MM.1S (cell line): ENCODE results near the gene BCL2.

Source experiments
- DNase-seq: peaks from one replicate; pipeline ENCODE4 v3.0.0-alpha.2; 2015
- H2AFZ ChIP-seq: fragments of 300-600 bp; sonication (generic); 2 replicates; pipeline ENCODE4 v1.6.0; 2016; ENCODE audit warnings: antibody characterized with exemption, low read length
- H3F3A ChIP-seq: fragments of 300-600 bp; sonication (generic); 2 replicates; pipeline ENCODE4 v1.6.1; 2016; ENCODE audit warnings: mild to moderate bottlenecking, antibody characterized with exemption, low read length, moderate library complexity, mixed read lengths; ENCODE audit not compliant: insufficient read depth
- H3K27ac ChIP-seq: fragments of 300-600 bp; sonication (generic); 2 replicates; pipeline ENCODE4 v1.5.1; 2016; ENCODE audit warnings: mild to moderate bottlenecking, low read length
- H3K27me3 ChIP-seq: fragments of 300-600 bp; sonication (generic); replicated peaks from 2 replicates; pipeline ENCODE4 v1.6.0; 2016; ENCODE audit warnings: low read length; ENCODE audit not compliant: insufficient read depth
- H3K36me3 ChIP-seq: fragments of 300-600 bp; sonication (generic); replicated peaks from 2 replicates; pipeline ENCODE4 v1.6.1; 2016; ENCODE audit warnings: mild to moderate bottlenecking, low read length, mixed read lengths; ENCODE audit not compliant: insufficient read depth
- H3K4me1 ChIP-seq: fragments of 300-600 bp; sonication (generic); 2 replicates; pipeline ENCODE4 v1.6.1; 2016; ENCODE audit warnings: low read length, mixed read lengths
- H3K4me2 ChIP-seq: fragments of 300-600 bp; sonication (generic); 2 replicates; pipeline ENCODE4 v1.6.0; 2016; ENCODE audit warnings: low read depth, low read length
- H3K4me3 ChIP-seq: fragments of 300-600 bp; sonication (generic); 2 replicates; pipeline ENCODE4 v1.5.1; 2016; ENCODE audit warnings: low read length, mixed read lengths
- H3K79me2 ChIP-seq: fragments of 300-600 bp; sonication (generic); 2 replicates; pipeline ENCODE4 v1.6.1; 2016; ENCODE audit warnings: mixed run types, low read length, mixed read lengths
- H3K9ac ChIP-seq: fragments of 300-600 bp; sonication (generic); 2 replicates; pipeline ENCODE4 v1.6.1; 2016; ENCODE audit warnings: low read length, mixed read lengths
- H3K9me2 ChIP-seq: fragments of 300-600 bp; sonication (generic); replicated peaks from 2 replicates; pipeline ENCODE4 v1.6.1; 2016; ENCODE audit warnings: mild to moderate bottlenecking, low read length, mixed read lengths; ENCODE audit not compliant: insufficient read depth
- H3K9me3 ChIP-seq: fragments of 300-600 bp; sonication (generic); replicated peaks from 2 replicates; pipeline ENCODE4 v1.6.1; 2016; ENCODE audit warnings: mild to moderate bottlenecking, low read length, mixed read lengths; ENCODE audit not compliant: insufficient read depth
- H4K20me1 ChIP-seq: fragments of 300-600 bp; sonication (generic); 2 replicates; pipeline ENCODE4 v1.6.1; 2016; ENCODE audit warnings: mild to moderate bottlenecking, low read length, moderate library complexity, mixed read lengths; ENCODE audit not compliant: insufficient read depth
- EZH2 ChIP-seq: fragments of 300-600 bp; sonication (generic); optimal IDR thresholded peaks from 2 replicates; pipeline ENCODE3; 2017; ENCODE audit warnings: low read depth, mild to moderate bottlenecking, antibody characterized with exemption, low read length, mixed read lengths
- EZH2phosphoT487 ChIP-seq: fragments of 300-600 bp; sonication (generic); IDR thresholded peaks from 2 replicates; pipeline ENCODE4 v1.6.1; 2018; ENCODE audit warnings: antibody characterized with exemption, low read length
- TF ChIP-seq, protein P1 (sequence below): fragments of 300-600 bp; sonication (generic); IDR thresholded peaks from 2 replicates; pipeline ENCODE4 v1.5.1; 2016; ENCODE audit warnings: antibody characterized with exemption, low read length, mixed read lengths

Gene BCL2

GRCh38 chr18:63131959-63132818 lies 187.4 kb downstream of the BCL2 start:
- Histone ChIP-seq H4K20me1 (no peaks in the 10 kb centered on the region), H2AFZ (no peak overlapping the region), H3K9me2 (no peaks in the 10 kb centered on the region), H3F3A (no peaks in the 10 kb centered on the region), H3K4me3 (no peak overlapping the region), H3K36me3 (no peaks in the 10 kb centered on the region), H3K79me2 (peaks cover 43% of the 10 kb centered on the region), H3K4me2 (no peak overlapping the region), H3K9me3 (no peaks in the 10 kb centered on the region), H3K27ac (peak overlapping the region; percentile 13; the same call in 1 of the 2 replicates), H3K4me1 (peaks cover 10% of the 10 kb centered on the region; the same call in 1 of the 2 replicates), H3K9ac (no peak overlapping the region), H3K27me3 (no peaks in the 10 kb centered on the region)
- no peak for DNase-seq
- TF ChIP-seq, protein P1, sequence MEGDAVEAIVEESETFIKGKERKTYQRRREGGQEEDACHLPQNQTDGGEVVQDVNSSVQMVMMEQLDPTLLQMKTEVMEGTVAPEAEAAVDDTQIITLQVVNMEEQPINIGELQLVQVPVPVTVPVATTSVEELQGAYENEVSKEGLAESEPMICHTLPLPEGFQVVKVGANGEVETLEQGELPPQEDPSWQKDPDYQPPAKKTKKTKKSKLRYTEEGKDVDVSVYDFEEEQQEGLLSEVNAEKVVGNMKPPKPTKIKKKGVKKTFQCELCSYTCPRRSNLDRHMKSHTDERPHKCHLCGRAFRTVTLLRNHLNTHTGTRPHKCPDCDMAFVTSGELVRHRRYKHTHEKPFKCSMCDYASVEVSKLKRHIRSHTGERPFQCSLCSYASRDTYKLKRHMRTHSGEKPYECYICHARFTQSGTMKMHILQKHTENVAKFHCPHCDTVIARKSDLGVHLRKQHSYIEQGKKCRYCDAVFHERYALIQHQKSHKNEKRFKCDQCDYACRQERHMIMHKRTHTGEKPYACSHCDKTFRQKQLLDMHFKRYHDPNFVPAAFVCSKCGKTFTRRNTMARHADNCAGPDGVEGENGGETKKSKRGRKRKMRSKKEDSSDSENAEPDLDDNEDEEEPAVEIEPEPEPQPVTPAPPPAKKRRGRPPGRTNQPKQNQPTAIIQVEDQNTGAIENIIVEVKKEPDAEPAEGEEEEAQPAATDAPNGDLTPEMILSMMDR: no peak
- no peak for TF ChIP-seq EZH2phosphoT487
- no peak for TF ChIP-seq EZH2

DNA sequence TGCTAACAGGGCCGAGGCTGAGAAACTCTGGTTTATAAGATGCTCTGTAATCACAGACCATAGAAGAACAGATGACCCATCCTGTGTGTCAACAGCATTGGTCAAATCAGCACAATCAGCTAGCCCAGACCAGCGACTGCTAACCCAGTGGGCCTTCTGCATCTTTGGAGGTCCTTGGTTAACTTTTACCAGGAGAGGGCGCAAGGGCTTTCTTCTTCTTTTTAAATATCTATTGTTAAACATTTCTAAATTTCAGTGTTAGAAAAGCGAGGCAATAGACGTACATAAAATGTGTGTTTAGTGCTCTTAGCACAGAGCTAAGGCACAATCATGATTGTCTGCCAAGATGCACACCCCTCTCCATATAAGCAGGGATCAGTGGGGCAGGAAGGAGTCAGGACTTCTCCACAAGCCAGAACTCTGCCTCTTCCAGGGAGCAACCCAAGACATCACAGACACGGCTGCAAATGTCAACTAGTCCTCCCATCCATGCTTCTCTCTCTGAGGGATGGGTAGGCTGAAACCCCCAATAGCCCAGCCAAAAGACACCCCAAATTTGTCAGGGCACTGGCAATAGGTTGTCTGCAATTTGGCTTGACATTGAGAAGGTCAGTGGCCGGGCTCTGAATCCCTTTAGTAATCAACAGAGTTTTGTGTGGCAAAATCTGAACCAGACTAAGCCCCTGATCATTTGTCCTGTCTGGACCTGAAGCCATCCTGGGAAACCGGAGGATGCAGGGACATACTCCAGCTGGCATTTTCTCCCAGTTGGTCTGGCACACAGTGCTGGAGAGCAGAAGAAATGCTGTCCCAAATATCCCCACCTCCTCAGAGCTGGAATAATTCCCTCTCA lies 188.2 kb downstream of the BCL2 start:
- Histone ChIP-seq H3K27me3 (no peaks in the 10 kb centered on the region), H3K4me3 (no peak overlapping the region), H3F3A (no peaks in the 10 kb centered on the region), H3K4me1 (peaks cover 10% of the 10 kb centered on the region; the same call in 1 of the 2 replicates), H3K79me2 (peaks cover 34% of the 10 kb centered on the region), H2AFZ (no peak overlapping the region), H3K9me3 (no peaks in the 10 kb centered on the region), H3K9me2 (no peaks in the 10 kb centered on the region), H3K27ac (peak overlapping the region; percentile 13; the same call in 1 of the 2 replicates), H4K20me1 (no peaks in the 10 kb centered on the region), H3K4me2 (no peak overlapping the region), H3K36me3 (no peaks in the 10 kb centered on the region), H3K9ac (no peak overlapping the region)
- peak; percentile 66 for DNase-seq
- TF ChIP-seq, protein P1: peak; percentile 63
- TF ChIP-seq EZH2phosphoT487: no peak

DNA sequence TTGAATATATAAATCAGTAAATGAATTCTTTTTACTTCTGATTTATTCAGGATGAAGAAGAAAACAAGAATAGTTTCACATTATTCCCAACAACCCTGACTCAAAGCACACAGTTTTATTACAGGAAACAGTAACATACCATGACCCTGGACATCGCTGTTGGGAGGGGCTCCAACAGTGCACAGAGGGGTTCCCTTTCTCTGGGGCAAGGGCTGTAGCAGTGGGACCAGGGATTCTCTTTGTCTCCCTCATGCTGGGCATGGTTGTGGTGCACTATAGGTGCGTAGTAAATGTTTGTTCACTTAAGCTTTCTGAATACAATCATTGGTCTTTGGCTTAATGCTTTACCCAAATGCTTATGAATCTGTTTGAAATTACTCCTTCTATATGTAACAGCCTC lies 189.4 kb downstream of the BCL2 start:
- Histone ChIP-seq H3K27me3 (no peaks in the 10 kb centered on the region), H3K4me2 (no peak overlapping the region), H3K4me3 (no peak overlapping the region), H2AFZ (no peak overlapping the region), H3K9ac (no peak overlapping the region), H4K20me1 (no peaks in the 10 kb centered on the region), H3K36me3 (no peaks in the 10 kb centered on the region), H3K27ac (no peak overlapping the region), H3K4me1 (peaks cover 10% of the 10 kb centered on the region; the same call in 1 of the 2 replicates), H3K79me2 (peaks cover 29% of the 10 kb centered on the region), H3K9me2 (no peaks in the 10 kb centered on the region), H3F3A (no peaks in the 10 kb centered on the region), H3K9me3 (no peaks in the 10 kb centered on the region)
- DNase-seq: no peak
- TF ChIP-seq, protein P1: no peak
- TF ChIP-seq EZH2 (no peak), EZH2phosphoT487 (no peak)
